ENCODE data around the gene COG4.

The COG4 gene

GRCh38 chr16:70523076-70523742 is at the start of gene COG4:
Gene COG4, minus strand, starts transcription at chr16:70523554. Its CDS starts 11 bp downstream, at chr16:70523543.
- peak within 1 kb of the TSS; percentile 95 for H3K4me3 ChIP-seq
- H3K9me3 ChIP-seq, result no peaks in the 10 kb centered on the region
- in situ Hi-C loops (cut with MboI; ENCODE audit: low sequenced_read_pairs), result no loop called here
- no peaks in the 10 kb centered on the region for H3K27me3 ChIP-seq (ENCODE audit: low read depth)
- H3K4me1 ChIP-seq, result peaks cover 10% of the 10 kb centered on the region
- DNase-seq (ENCODE audit: low spot score in 2 of 2), result peak; percentile 70 to 92
- peaks cover 35% of the 10 kb centered on the region for H3K36me3 ChIP-seq (replicated peaks)

- in situ Hi-C loops (cut with MboI; ENCODE audit: low sequenced_read_pairs), result no loop called here
- Histone ChIP-seq H3K27me3 (ENCODE audit: low read depth) (no peaks in the 10 kb centered on the region), H3K4me1 (no peaks in the 10 kb centered on the region), H3K36me3 (replicated peaks) (peaks cover 69% of the 10 kb centered on the region), H3K9me3 (no peaks in the 10 kb centered on the region), H3K4me3 (no peak overlapping the region)
- DNase-seq (ENCODE audit: low spot score in 2 of 2), result no peak
Measured at GRCh38 chr16:70572926-70573270, 49.5 kb upstream of the COG4 start.

- Histone ChIP-seq H3K9me3 (no peaks in the 10 kb centered on the region), H3K4me3 (no peak overlapping the region), H3K4me1 (no peaks in the 10 kb centered on the region), H3K36me3 (replicated peaks) (peaks cover 75% of the 10 kb centered on the region), H3K27me3 (ENCODE audit: low read depth) (no peaks in the 10 kb centered on the region)
- in situ Hi-C loops (cut with MboI; ENCODE audit: low sequenced_read_pairs), result no loop called here
- DNase-seq (ENCODE audit: low spot score in 2 of 2), result no peak
Measured at GRCh38 chr16:70572050-70572925, 48.9 kb upstream of the COG4 start.

GRCh38 chr16:70571623-70572022 is 48.3 kb upstream of the COG4 start:
- no peaks in the 10 kb centered on the region for H3K27me3 ChIP-seq (ENCODE audit: low read depth)
- H3K4me1 ChIP-seq, result no peaks in the 10 kb centered on the region
- in situ Hi-C loops (cut with MboI; ENCODE audit: low sequenced_read_pairs), result no loop called here
- H3K9me3 ChIP-seq, result no peaks in the 10 kb centered on the region
- H3K36me3 ChIP-seq (replicated peaks), result peaks cover 82% of the 10 kb centered on the region
- no peak for DNase-seq (ENCODE audit: low spot score in 2 of 2)
- H3K4me3 ChIP-seq, result no peak overlapping the region

- no peaks in the 10 kb centered on the region for H3K9me3 ChIP-seq
- H3K36me3 ChIP-seq (replicated peaks), result peaks cover 87% of the 10 kb centered on the region
- H3K4me1 ChIP-seq, result no peaks in the 10 kb centered on the region
- no peak for DNase-seq (ENCODE audit: low spot score in 2 of 2)
- H3K27me3 ChIP-seq (ENCODE audit: low read depth), result no peaks in the 10 kb centered on the region
- in situ Hi-C loops (cut with MboI; ENCODE audit: low sequenced_read_pairs), result no loop called here
- no peak overlapping the region for H3K4me3 ChIP-seq
Measured at GRCh38 chr16:70570967-70571570, 47.7 kb upstream of the COG4 start.

GRCh38 chr16:70569752-70570151 is 46.4 kb upstream of the COG4 start:
- Histone ChIP-seq H3K4me3 (no peak overlapping the region), H3K9me3 (no peaks in the 10 kb centered on the region), H3K27me3 (ENCODE audit: low read depth) (no peaks in the 10 kb centered on the region), H3K36me3 (replicated peaks) (peaks cover 99% of the 10 kb centered on the region), H3K4me1 (no peaks in the 10 kb centered on the region)
- no peak for DNase-seq (ENCODE audit: low spot score in 2 of 2)
- in situ Hi-C loops (cut with MboI; ENCODE audit: low sequenced_read_pairs), result loop anchor here (5.0 kb wide), 1 partner anchor 37 kb away; no protein-coding TSS in a partner anchor

GRCh38 chr16:70568601-70569237 is 45.4 kb upstream of the COG4 start:
- no peak overlapping the region for H3K4me3 ChIP-seq
- no peaks in the 10 kb centered on the region for H3K27me3 ChIP-seq (ENCODE audit: low read depth)
- no peak for DNase-seq (ENCODE audit: low spot score in 2 of 2)
- H3K36me3 ChIP-seq (replicated peaks), result peaks cover 100% of the 10 kb centered on the region
- in situ Hi-C loops (cut with MboI; ENCODE audit: low sequenced_read_pairs), result loop anchor here (5.0 kb wide), 1 partner anchor 36 kb away; no protein-coding TSS in a partner anchor
- no peaks in the 10 kb centered on the region for H3K4me1 ChIP-seq
- H3K9me3 ChIP-seq, result no peaks in the 10 kb centered on the region

GRCh38 chr16:70565053-70565452 is 41.7 kb upstream of the COG4 start:
- no peak for DNase-seq (ENCODE audit: low spot score in 2 of 2)
- Histone ChIP-seq H3K4me3 (no peak overlapping the region), H3K9me3 (no peaks in the 10 kb centered on the region), H3K36me3 (replicated peaks) (peaks cover 100% of the 10 kb centered on the region), H3K27me3 (ENCODE audit: low read depth) (no peaks in the 10 kb centered on the region), H3K4me1 (no peaks in the 10 kb centered on the region)
- in situ Hi-C loops (cut with MboI; ENCODE audit: low sequenced_read_pairs), result loop anchor here (5.0 kb wide), 1 partner anchor 33 kb away; no protein-coding TSS in a partner anchor

GRCh38 chr16:70563636-70564035 is 40.3 kb upstream of the COG4 start:
- no peak overlapping the region for H3K4me3 ChIP-seq
- H3K4me1 ChIP-seq, result no peaks in the 10 kb centered on the region
- no peaks in the 10 kb centered on the region for H3K27me3 ChIP-seq (ENCODE audit: low read depth)
- DNase-seq (ENCODE audit: low spot score in 2 of 2), result no peak
- H3K9me3 ChIP-seq, result no peaks in the 10 kb centered on the region
- peaks cover 100% of the 10 kb centered on the region for H3K36me3 ChIP-seq (replicated peaks)
- in situ Hi-C loops (cut with MboI; ENCODE audit: low sequenced_read_pairs), result no loop called here

GRCh38 chr16:70561623-70562022 is 38.3 kb upstream of the COG4 start:
- no peaks in the 10 kb centered on the region for H3K4me1 ChIP-seq
- in situ Hi-C loops (cut with MboI; ENCODE audit: low sequenced_read_pairs), result no loop called here
- H3K27me3 ChIP-seq (ENCODE audit: low read depth), result no peaks in the 10 kb centered on the region
- no peak for DNase-seq (ENCODE audit: low spot score in 2 of 2)
- no peak overlapping the region for H3K4me3 ChIP-seq
- H3K36me3 ChIP-seq (replicated peaks), result peaks cover 100% of the 10 kb centered on the region
- no peaks in the 10 kb centered on the region for H3K9me3 ChIP-seq

- no peak for DNase-seq (ENCODE audit: low spot score in 2 of 2)
- Histone ChIP-seq H3K9me3 (no peaks in the 10 kb centered on the region), H3K36me3 (replicated peaks) (peaks cover 100% of the 10 kb centered on the region), H3K27me3 (ENCODE audit: low read depth) (no peaks in the 10 kb centered on the region), H3K4me3 (no peak overlapping the region), H3K4me1 (peaks cover 3% of the 10 kb centered on the region; the same call in 1 of the 2 replicates)
- in situ Hi-C loops (cut with MboI; ENCODE audit: low sequenced_read_pairs), result loop anchor here (5.0 kb wide), 1 partner anchor 289 kb away; no protein-coding TSS in a partner anchor
Measured at GRCh38 chr16:70556063-70556462, 32.7 kb upstream of the COG4 start.

- H3K4me3 ChIP-seq, result no peak overlapping the region
- H3K9me3 ChIP-seq, result no peaks in the 10 kb centered on the region
- in situ Hi-C loops (cut with MboI; ENCODE audit: low sequenced_read_pairs), result no loop called here
- H3K27me3 ChIP-seq (ENCODE audit: low read depth), result no peaks in the 10 kb centered on the region
- no peak for DNase-seq (ENCODE audit: low spot score in 2 of 2)
- H3K4me1 ChIP-seq, result peaks cover 3% of the 10 kb centered on the region; the same call in 1 of the 2 replicates
- peaks cover 100% of the 10 kb centered on the region for H3K36me3 ChIP-seq (replicated peaks)
Measured at GRCh38 chr16:70553645-70554044, 30.3 kb upstream of the COG4 start.

GRCh38 chr16:70552675-70553074 is 29.3 kb upstream of the COG4 start:
- Histone ChIP-seq H3K4me3 (no peak overlapping the region), H3K27me3 (ENCODE audit: low read depth) (no peaks in the 10 kb centered on the region), H3K9me3 (no peaks in the 10 kb centered on the region), H3K4me1 (peaks cover 3% of the 10 kb centered on the region; the same call in 1 of the 2 replicates), H3K36me3 (replicated peaks) (peaks cover 100% of the 10 kb centered on the region)
- in situ Hi-C loops (cut with MboI; ENCODE audit: low sequenced_read_pairs), result no loop called here
- no peak for DNase-seq (ENCODE audit: low spot score in 2 of 2)

Data from HAP-1 (cell line).